HL-60 (cell line): ENCODE results near the gene SPEM2.
A peak's percentile ranks its signal among the peaks of the same experiment; 100 is the strongest.

Source experiments
- DNase-seq, 2 experiments: peaks; one replicate each; pipeline ENCODE4 v3.0.0-alpha.2; 2010 to 2020; ENCODE audit warnings: low read depth in 1 of 2, low spot score in 1 of 2
- H3K27ac ChIP-seq: fragments of 250-450 bp; sonication (Bioruptor Pico); replicated peaks from 2 replicates; pipeline ENCODE4 v1.5.1; 2020; ENCODE audit warnings: mild to moderate bottlenecking, moderate library complexity
- H3K27me3 ChIP-seq: fragments of 250-450 bp; sonication (Bioruptor Pico); 2 replicates; pipeline ENCODE4 v1.5.1; 2021; ENCODE audit warnings: mild to moderate bottlenecking, moderate library complexity; ENCODE audit not compliant: insufficient read depth, poor library complexity, severe bottlenecking
- H3K4me3 ChIP-seq: replicated peaks from 2 replicates; pipeline ENCODE4 v1.5.1; 2011; ENCODE audit warnings: mild to moderate bottlenecking, control low read depth, low read length; ENCODE audit not compliant: insufficient read depth
- GABPA ChIP-seq: IDR thresholded peaks from 2 replicates; pipeline ENCODE4 v1.6.1; 2012; ENCODE audit warnings: low read depth
- POLR2AphosphoS5 ChIP-seq: IDR thresholded peaks from 2 replicates; pipeline ENCODE4 v1.6.1; 2012; ENCODE audit warnings: low read depth
- SPI1 ChIP-seq: IDR thresholded peaks from 2 replicates; pipeline ENCODE4 v1.6.1; 2012; ENCODE audit warnings: low read depth, mild to moderate bottlenecking, borderline replicate concordance
- TF ChIP-seq, protein P1 (sequence below): IDR thresholded peaks from one replicate; pipeline ENCODE4 v1.5.1; 2011; ENCODE audit warnings: low read length, control low read depth, inconsistent platforms; ENCODE audit not compliant: insufficient read depth
- TF ChIP-seq, protein P2 (sequence below): IDR thresholded peaks from 2 replicates; pipeline ENCODE4 v1.6.1; 2012; ENCODE audit warnings: low read depth; ENCODE audit not compliant: insufficient replicate concordance

SPEM2 gene

DNA sequence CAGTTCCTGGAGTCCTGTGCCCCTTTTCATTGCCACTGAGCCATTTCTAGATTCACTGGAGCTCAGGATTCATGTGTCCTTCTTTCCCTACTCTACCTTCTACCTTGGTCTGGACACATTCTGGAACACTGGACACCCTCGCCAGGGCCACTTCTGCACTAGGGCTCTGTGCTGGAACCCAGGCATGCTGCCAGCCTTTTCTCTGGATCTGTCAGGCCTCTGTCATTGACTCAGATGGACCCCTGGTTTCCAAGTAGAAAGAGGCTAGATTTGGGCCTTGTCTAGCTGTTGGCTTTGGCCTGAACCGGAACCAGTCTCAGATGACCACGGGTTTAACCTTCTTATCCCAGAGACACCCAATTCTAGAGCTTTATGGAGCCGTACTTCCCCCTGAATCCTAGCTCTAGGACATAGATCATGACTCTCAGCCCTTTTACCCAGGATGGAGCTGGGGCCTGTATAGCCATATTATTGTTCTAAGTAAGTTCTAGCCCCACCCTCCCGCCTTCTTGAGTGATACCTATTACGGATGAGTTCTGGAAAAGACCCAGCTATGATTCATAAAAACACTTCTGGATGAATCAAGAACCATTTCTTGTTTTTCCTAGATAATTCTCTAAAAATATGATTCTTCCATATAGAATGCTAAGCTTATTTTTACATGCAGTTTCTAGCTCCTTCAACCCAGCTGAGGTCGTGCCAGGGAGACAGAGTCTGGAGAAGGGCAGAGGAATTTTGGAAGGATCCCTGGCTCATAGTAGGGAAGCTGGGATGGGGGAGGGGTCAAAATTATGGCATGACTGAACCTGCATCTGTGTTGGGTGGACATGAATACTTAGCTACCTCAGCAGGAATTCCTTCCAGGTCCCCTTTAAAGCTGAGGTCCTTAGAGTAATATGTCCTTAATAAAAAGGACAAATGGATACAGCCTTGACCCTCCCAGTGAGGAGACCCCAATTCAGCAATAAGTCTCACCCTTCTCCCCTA is 18.4 kb downstream of the SPEM2 start:
- no peak for TF ChIP-seq GABPA
- no peak for TF ChIP-seq SPI1
- no peak overlapping the region for H3K27ac ChIP-seq
- peaks cover 8% of the 10 kb centered on the region for H3K27me3 ChIP-seq
- no peak overlapping the region for H3K4me3 ChIP-seq
- no peak for DNase-seq

DNA sequence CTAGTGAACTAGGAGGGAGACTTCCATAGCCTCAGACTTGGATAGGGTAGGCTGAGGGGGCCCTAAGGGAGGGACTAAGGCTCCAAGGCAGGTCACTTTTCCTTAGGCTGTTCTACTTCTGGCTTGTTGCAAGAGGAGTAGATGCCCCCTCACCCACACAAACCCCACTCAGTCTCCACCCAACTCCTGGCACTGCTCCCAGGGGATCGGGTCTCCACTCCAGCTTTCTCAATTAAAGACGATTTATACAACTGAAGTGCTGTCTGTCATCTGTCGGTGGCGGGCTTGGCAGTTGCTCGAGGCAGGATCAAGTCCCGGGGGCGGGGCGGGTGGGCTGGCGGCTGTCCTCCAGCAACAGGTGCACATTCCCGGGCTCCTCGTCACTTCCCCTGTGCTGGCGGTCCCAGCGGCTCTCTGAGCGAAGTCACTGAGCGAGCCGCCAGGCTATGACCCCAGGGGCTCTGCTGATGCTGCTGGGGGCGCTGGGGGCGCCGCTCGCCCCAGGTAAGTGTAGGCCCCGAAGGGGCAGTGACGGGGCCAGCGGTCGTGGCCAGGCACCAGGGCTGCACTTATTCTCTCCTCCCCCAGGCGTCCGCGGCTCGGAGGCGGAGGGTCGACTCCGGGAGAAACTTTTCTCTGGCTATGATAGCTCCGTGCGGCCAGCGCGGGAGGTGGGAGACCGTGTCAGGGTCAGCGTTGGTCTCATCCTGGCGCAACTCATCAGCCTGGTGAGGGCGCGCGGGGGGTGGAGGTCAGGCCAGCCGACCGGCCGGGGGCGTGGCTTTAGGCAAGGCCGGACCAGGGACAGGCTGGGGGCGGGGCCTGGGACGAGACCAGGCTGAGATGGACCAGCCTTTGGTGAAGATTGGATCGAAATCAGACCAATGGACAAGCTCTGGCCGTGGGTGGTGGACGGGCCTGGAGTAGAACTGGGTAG is 19.5 kb downstream of the SPEM2 start, which contains the start of gene CHRNB1:
TSS of gene CHRNB1 (plus strand) at position 380 of the 937 bp plus-strand sequence. CDS start at position 447, 67 bp downstream.
- Histone ChIP-seq H3K27me3 (peaks cover 5% of the 10 kb centered on the region), H3K27ac (no peak within 1 kb of the TSS)

DNA sequence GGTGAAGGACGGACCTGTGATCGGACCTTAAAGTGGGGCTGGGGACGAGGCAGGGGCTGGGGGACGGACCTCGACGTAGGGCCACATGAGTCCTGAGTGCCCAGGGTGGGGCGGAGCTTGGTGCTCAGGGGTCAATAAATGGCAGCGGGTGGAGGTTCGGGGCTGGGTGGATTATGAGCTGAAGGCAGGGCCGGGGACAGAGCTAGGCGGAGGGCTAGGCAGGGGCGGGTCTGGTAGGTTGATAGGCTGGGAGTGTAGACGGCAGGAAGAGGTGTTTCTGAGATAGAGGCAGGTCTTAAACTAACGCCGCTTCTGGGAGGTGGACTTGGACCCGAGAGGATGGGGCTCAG is 20.2 kb downstream of the SPEM2 start:
- TF ChIP-seq, protein P1, sequence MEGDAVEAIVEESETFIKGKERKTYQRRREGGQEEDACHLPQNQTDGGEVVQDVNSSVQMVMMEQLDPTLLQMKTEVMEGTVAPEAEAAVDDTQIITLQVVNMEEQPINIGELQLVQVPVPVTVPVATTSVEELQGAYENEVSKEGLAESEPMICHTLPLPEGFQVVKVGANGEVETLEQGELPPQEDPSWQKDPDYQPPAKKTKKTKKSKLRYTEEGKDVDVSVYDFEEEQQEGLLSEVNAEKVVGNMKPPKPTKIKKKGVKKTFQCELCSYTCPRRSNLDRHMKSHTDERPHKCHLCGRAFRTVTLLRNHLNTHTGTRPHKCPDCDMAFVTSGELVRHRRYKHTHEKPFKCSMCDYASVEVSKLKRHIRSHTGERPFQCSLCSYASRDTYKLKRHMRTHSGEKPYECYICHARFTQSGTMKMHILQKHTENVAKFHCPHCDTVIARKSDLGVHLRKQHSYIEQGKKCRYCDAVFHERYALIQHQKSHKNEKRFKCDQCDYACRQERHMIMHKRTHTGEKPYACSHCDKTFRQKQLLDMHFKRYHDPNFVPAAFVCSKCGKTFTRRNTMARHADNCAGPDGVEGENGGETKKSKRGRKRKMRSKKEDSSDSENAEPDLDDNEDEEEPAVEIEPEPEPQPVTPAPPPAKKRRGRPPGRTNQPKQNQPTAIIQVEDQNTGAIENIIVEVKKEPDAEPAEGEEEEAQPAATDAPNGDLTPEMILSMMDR = no peak
- TF ChIP-seq GABPA = no peak
- no peak for TF ChIP-seq SPI1
- TF ChIP-seq POLR2AphosphoS5 = no peak
- TF ChIP-seq, protein P2, sequence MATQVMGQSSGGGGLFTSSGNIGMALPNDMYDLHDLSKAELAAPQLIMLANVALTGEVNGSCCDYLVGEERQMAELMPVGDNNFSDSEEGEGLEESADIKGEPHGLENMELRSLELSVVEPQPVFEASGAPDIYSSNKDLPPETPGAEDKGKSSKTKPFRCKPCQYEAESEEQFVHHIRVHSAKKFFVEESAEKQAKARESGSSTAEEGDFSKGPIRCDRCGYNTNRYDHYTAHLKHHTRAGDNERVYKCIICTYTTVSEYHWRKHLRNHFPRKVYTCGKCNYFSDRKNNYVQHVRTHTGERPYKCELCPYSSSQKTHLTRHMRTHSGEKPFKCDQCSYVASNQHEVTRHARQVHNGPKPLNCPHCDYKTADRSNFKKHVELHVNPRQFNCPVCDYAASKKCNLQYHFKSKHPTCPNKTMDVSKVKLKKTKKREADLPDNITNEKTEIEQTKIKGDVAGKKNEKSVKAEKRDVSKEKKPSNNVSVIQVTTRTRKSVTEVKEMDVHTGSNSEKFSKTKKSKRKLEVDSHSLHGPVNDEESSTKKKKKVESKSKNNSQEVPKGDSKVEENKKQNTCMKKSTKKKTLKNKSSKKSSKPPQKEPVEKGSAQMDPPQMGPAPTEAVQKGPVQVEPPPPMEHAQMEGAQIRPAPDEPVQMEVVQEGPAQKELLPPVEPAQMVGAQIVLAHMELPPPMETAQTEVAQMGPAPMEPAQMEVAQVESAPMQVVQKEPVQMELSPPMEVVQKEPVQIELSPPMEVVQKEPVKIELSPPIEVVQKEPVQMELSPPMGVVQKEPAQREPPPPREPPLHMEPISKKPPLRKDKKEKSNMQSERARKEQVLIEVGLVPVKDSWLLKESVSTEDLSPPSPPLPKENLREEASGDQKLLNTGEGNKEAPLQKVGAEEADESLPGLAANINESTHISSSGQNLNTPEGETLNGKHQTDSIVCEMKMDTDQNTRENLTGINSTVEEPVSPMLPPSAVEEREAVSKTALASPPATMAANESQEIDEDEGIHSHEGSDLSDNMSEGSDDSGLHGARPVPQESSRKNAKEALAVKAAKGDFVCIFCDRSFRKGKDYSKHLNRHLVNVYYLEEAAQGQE = no peak
- Histone ChIP-seq H3K27me3 (no peaks in the 10 kb centered on the region), H3K27ac (no peak overlapping the region), H3K4me3 (no peak overlapping the region)
- no peak for DNase-seq

More for the DNA sequence above, 19.5 kb downstream of the SPEM2 start, which contains the start of gene CHRNB1:
- TF ChIP-seq, protein P2 = no peak
- no peak for TF ChIP-seq POLR2AphosphoS5
- H3K4me3 ChIP-seq = 0 out of 2 replicates have a peak within 1 kb of the TSS, but pooled peaks have one; percentile 12
- DNase-seq = no peak

DNA sequence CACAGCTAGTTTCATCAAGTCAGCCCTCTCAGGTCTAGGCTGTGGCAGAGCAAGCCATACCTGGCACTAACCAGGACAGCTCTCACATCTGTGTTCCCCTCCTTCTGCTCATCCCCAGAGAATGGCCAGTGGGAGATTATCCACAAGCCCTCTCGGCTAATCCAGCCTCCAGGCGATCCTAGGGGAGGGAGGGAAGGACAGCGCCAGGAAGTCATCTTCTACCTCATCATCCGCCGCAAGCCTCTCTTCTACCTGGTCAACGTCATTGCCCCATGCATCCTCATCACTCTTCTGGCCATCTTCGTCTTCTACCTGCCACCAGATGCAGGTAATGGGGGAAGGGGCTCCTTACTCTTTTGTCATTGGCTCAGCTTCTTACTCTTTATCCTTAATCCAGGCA is 23.0 kb downstream of the SPEM2 start:
- Histone ChIP-seq H3K27ac (no peak overlapping the region), H3K27me3 (no peaks in the 10 kb centered on the region), H3K4me3 (no peak overlapping the region)
- DNase-seq = no peak
- TF ChIP-seq POLR2AphosphoS5 (no peak), SPI1 (no peak), GABPA (no peak)
- TF ChIP-seq, protein P1 = no peak
- TF ChIP-seq, protein P2 = no peak
